Mononuclear cell (primary cell): Measurements from ENCODE around the gene PLEKHG2. TPM values are rescaled to one million over a fixed set of nuclear protein-coding genes. Genes with fewer than 3 reads are reported as not detected.

ENCODE experiments used
- H3K27me3 ChIP-seq: 2 replicates; pipeline ENCODE4 v1.6.0; 2011; ENCODE audit warnings: low read length, control low read depth; ENCODE audit not compliant: insufficient read depth
- H3K4me1 ChIP-seq: 2 replicates; pipeline ENCODE4 v1.5.1; 2011; ENCODE audit warnings: mild to moderate bottlenecking, low read length, control low read depth; ENCODE audit not compliant: insufficient read depth
- H3K4me3 ChIP-seq: 2 replicates; pipeline ENCODE4 v1.5.1; 2011; ENCODE audit warnings: mild to moderate bottlenecking, low read length, moderate library complexity
- H3K9me3 ChIP-seq: 2 replicates; pipeline ENCODE4 v1.5.1; 2011; ENCODE audit warnings: low read depth, mild to moderate bottlenecking, control low read depth, low read length
- total RNA-seq: library from RNA; depleted of rRNA; stranded (reverse); fragments of >200 nt; gene quantifications from one replicate; pipeline ENCODE4 v1.2.3, GENCODE V29; 2012

The PLEKHG2 gene
- total RNA-seq, 1 donor: 21.5 TPM

DNA sequence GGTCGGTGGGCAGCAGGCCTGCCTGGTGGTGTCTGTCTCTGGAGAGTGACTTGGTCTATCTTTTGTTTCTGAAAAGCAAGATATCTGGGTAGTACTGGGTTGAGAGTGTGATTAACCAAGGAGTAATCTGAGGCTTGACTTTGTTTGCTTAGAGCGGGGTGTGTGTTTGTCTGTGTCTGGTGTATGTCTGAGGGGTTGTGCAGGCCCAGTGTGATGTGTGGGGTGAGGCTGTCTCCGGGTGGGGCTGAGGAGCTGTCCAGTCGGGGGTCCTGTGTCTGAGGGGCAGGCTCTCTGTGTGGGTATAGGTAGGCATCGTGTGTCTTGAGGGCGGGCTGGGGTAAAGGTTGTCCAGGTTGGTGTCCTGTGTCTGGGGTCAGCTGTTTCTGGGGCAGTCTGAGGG is 57.1 kb downstream of the PLEKHG2 start:
- Histone ChIP-seq H3K9me3 (no peaks in the 10 kb centered on the region), H3K4me1 (no peaks in the 10 kb centered on the region), H3K27me3 (no peaks in the 10 kb centered on the region), H3K4me3 (no peak overlapping the region)

DNA sequence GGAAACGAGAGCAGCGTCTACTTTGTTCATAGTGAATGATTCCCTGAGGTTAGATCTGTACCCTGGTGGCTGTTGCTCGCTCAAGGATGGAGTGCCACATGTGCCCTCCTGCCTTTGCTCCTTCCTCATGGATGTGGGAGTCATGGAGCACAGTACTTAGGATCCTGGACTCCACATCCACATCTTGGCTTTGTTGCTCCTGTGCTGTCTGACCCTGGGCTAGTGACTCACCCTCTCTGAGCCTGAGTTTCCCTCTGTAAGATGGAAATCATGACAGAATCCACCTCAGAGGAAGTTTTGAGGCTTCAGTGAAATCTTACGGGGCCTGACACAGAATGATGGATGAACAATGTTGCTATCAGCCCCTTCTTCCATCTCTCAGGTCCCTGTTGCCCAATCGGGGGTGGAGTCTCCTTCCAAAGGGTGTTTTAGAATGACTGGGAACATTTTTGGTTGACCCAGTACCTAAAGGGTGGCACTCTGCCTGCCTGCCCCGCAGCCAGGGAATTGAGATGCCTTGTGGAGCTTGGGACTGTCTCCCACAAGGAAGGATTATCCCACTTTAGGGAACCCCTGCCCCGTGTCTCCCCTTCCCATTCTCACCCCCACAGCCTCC is 58.4 kb downstream of the PLEKHG2 start:
- Histone ChIP-seq H3K9me3 (no peaks in the 10 kb centered on the region), H3K4me1 (no peaks in the 10 kb centered on the region), H3K4me3 (no peak overlapping the region), H3K27me3 (no peaks in the 10 kb centered on the region)

DNA sequence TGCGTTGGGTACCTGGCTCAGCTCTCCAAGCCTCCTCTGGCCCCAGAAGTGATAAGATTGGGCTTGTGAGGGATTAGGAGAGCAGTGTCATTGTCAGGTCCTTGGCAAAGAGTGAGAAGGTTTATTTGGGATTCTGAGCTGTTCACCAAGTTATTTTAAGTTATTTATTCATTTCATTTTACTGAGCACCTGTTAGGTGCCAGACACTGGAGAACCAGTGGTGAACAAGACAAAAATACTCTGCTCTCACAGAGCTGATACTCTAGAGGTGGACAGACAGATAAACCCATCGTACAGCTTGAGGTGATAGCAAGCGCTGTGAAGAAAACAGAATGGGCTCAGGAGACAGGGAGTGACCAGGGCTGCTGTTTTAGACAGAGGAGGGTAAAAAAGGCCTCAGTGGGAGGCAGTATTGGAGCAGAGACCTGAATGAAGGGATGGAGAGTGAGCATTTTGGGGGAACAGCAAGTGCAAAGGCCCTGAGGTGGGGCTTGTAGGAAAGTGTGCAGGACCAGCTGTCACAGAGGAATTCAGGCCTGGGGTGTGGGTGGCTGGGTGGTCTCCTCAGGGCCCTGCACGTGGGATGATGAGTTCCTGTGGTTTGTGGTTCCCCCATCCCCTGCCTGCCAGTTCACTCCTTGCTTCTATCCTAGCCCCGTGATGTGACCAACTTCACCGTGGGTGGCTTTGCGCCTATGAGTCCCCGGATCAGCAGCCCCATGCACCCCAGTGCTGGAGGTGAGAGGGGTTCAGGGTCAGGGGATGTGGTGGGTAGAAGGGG is 59.5 kb downstream of the PLEKHG2 start:
- H3K9me3 ChIP-seq: no peaks in the 10 kb centered on the region
- no peaks in the 10 kb centered on the region for H3K4me1 ChIP-seq
- H3K4me3 ChIP-seq: no peak overlapping the region
- no peaks in the 10 kb centered on the region for H3K27me3 ChIP-seq

DNA sequence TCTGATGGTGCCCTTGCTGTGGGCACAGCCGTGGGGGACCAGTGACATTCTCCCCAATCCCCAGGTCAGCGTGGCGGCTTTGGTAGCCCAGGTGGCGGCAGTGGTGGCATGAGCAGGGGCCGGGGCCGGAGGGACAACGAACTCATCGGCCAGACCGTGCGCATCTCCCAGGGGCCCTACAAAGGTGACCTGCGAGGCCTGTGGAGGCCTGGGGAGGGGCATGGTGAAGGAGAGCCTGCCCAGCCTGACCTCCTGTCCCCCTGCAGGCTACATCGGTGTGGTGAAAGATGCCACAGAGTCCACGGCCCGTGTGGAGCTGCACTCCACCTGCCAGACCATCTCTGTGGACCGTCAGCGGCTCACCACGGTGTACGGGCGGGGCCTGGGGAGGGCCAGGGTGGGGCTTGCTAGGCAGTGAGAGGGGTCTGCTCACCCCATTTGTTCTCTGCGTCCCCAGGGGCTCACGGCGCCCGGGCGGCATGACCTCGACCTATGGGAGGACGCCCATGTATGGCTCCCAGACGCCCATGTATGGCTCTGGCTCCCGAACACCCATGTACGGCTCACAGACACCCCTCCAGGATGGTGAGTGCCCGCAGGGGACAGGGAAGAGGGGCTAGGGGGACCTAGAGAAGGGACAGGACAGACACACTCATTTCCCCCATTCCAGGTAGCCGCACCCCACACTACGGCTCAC is 60.4 kb downstream of the PLEKHG2 start:
- H3K27me3 ChIP-seq: no peaks in the 10 kb centered on the region
- no peaks in the 10 kb centered on the region for H3K9me3 ChIP-seq
- H3K4me1 ChIP-seq: no peaks in the 10 kb centered on the region
- no peak overlapping the region for H3K4me3 ChIP-seq

DNA sequence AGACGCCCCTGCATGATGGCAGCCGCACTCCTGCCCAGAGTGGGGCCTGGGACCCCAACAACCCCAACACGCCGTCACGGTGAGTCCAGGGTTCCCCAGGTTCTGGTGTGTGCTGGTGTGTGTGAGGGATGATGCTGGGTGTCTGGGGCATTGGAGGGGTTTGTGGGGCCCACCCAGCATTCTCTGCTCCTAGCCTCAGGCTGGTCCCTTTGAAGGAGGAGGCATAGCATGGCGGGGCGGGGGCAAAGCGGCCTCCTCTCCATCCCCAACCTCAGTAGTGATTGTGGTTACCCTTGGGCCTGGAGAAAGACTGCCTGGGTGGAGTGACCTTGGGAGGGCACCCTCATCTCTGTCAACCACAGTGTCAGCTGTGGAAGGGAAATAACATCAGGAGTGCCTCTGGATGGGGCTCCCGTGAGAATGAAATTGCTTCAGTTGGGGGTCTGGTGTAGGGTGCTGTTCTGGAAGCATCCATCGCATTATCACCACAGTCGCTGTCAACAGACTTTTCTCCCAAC is 61.0 kb downstream of the PLEKHG2 start:
- Histone ChIP-seq H3K27me3 (no peaks in the 10 kb centered on the region), H3K9me3 (no peaks in the 10 kb centered on the region), H3K4me1 (no peaks in the 10 kb centered on the region), H3K4me3 (no peak overlapping the region)

DNA sequence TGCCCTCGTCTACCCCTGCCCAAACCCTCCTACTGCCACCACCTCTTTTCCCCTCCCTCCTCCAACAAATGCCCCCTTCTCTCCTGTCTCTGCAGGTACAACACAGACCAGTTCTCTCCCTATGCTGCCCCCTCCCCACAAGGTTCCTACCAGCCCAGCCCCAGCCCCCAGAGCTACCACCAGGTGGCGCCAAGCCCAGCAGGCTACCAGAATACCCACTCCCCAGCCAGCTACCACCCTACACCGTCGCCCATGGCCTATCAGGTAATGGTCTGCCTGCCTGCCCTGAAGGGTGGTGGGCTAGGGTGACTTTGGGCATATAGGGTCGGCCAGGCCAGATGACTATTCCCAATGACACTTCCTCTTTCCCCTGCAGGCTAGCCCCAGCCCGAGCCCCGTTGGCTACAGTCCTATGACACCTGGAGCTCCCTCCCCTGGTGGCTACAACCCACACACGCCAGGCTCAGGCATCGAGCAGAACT is 61.7 kb downstream of the PLEKHG2 start:
- Histone ChIP-seq H3K27me3 (no peaks in the 10 kb centered on the region), H3K4me3 (no peak overlapping the region), H3K9me3 (no peaks in the 10 kb centered on the region)

DNA sequence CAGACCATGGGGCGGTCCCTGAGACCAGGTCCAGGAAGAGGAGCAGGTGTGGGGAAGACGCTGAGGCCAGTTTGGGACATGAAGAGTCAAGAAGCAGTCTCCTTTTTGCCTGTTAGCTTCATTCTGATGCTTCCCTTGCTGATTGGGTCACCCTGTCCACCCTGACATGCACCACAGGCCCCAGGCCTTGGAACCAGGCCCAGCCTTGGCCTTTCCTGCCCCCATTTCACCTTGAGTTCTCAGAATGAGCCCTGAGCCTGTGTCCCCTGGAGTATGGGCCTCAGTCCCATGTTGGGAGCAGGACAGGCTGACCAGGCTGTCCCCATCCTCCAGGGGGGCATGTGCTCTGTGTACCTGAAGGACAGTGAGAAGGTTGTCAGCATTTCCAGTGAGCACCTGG is 63.3 kb downstream of the PLEKHG2 start:
- no peak overlapping the region for H3K4me3 ChIP-seq
- H3K27me3 ChIP-seq: no peaks in the 10 kb centered on the region
- H3K9me3 ChIP-seq: no peaks in the 10 kb centered on the region
- peaks cover 9% of the 10 kb centered on the region for H3K4me1 ChIP-seq

More for the DNA sequence above, 61.7 kb downstream of the PLEKHG2 start:
- no peaks in the 10 kb centered on the region for H3K4me1 ChIP-seq

Other genes starting within 250 kb of the PLEKHG2 start
- not detected for gene NCCRP1, start 215.7 kb upstream of the PLEKHG2 start, total RNA-seq
- gene SYCN, start 208.4 kb upstream of the PLEKHG2 start, total RNA-seq: not detected
- gene IFNL3, start 167.7 kb upstream of the PLEKHG2 start, total RNA-seq: not detected
- 0.10 TPM for gene IFNL4, start 163.8 kb upstream of the PLEKHG2 start, total RNA-seq
- gene IFNL2, start 144.3 kb upstream of the PLEKHG2 start, total RNA-seq: not detected
- gene IFNL1, start 116.3 kb upstream of the PLEKHG2 start, total RNA-seq: not detected
- gene LRFN1, start 91.8 kb upstream of the PLEKHG2 start, total RNA-seq: 1.8 TPM
- 211 TPM for gene GMFG, start 76.6 kb upstream of the PLEKHG2 start, total RNA-seq
- 30.0 TPM for gene SAMD4B, start 70.2 kb upstream of the PLEKHG2 start, total RNA-seq
- gene PAF1, start 21.6 kb upstream of the PLEKHG2 start, total RNA-seq: 26.1 TPM
- gene MED29, start 21.3 kb upstream of the PLEKHG2 start, total RNA-seq: 21.9 TPM
- gene ZFP36, start 5.8 kb upstream of the PLEKHG2 start, total RNA-seq: 676 TPM
- gene RPS16, start 23.3 kb downstream of the PLEKHG2 start, total RNA-seq: 71.4 TPM
- 124 TPM for gene SUPT5H, start 32.9 kb downstream of the PLEKHG2 start, total RNA-seq
- 17.1 TPM for gene TIMM50, start 68.2 kb downstream of the PLEKHG2 start, total RNA-seq
- not detected for gene DLL3, start 86.3 kb downstream of the PLEKHG2 start, total RNA-seq
- not detected for gene SELENOV, start 102.5 kb downstream of the PLEKHG2 start, total RNA-seq
- gene EID2B, start 120.2 kb downstream of the PLEKHG2 start, total RNA-seq: 6.0 TPM
- gene EID2, start 127.5 kb downstream of the PLEKHG2 start, total RNA-seq: 14.4 TPM
- gene LGALS13, start 189.9 kb downstream of the PLEKHG2 start, total RNA-seq: not detected
- gene LGALS16, start 243.2 kb downstream of the PLEKHG2 start, total RNA-seq: not detected